ES-I3 (cell line): ENCODE data around the gene COL23A1.

Source experiments
- H3K36me3 ChIP-seq: 2 replicates; pipeline ENCODE4 v1.6.1; 2013; ENCODE audit warnings: mild to moderate bottlenecking, low read length, control low read depth, moderate library complexity; ENCODE audit not compliant: insufficient read depth
- H3K4me1 ChIP-seq: 2 replicates; pipeline ENCODE4 v1.6.1; 2013; ENCODE audit warnings: mild to moderate bottlenecking, control low read depth, low read length; ENCODE audit not compliant: insufficient read depth
- H3K9ac ChIP-seq: 2 replicates; pipeline ENCODE4 v1.6.1; 2013; ENCODE audit warnings: low read depth, mild to moderate bottlenecking, low read length, moderate library complexity
- H3K9me3 ChIP-seq: 2 replicates; pipeline ENCODE4 v1.6.1; 2013; ENCODE audit warnings: mild to moderate bottlenecking, low read length, moderate library complexity; ENCODE audit not compliant: control insufficient read depth, insufficient read depth

COL23A1 gene

DNA sequence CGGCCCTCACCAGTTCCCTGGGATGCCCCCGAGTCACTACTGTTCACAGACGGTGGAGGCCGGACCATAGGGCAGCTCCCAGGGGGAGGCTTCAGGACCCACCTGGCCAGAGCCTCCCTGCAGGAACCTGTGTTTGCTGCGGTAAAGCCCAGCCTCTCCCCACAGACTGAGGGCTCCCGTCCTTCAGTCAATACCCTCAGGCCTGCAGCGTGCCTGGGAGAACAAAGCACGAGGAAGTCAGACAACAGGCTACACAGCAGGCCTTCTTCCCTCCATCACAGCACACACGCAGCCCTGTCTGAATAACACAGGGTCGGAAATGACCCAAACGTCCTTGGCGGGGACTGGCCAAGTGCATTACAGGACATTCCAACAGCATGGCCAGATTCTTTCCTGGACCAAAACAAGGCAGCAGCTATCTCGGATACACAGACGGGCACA lies 34.4 kb downstream of the COL23A1 start:
- H3K4me1 ChIP-seq, result peaks cover 22% of the 10 kb centered on the region
- H3K36me3 ChIP-seq, result no peaks in the 10 kb centered on the region; the same call in 1 of the 2 replicates
- no peak overlapping the region for H3K9ac ChIP-seq
- no peaks in the 10 kb centered on the region; the same call in 1 of the 2 replicates for H3K9me3 ChIP-seq

DNA sequence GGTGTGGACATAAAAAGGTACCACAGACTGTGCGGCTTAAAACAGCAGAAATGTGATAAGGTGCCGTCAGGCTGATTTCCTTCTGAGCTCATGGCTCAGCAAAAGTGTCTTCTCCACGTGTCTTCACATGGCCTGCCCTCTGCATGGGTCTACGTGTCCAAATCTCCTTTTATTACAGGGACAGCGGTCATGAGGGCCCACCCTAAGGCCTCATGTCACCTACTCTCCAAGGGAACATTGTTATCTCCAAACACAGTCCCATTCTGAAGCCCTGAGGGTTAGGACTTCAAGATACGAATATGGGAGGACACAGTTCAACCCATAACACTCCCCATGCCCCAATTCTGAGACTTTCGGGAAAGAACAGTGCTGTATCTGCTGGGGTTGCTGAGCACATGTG lies 35.2 kb downstream of the COL23A1 start:
- Histone ChIP-seq H3K4me1 (peaks cover 15% of the 10 kb centered on the region), H3K9ac (no peak overlapping the region), H3K36me3 (no peaks in the 10 kb centered on the region; the same call in 1 of the 2 replicates), H3K9me3 (no peaks in the 10 kb centered on the region; the same call in 1 of the 2 replicates)

DNA sequence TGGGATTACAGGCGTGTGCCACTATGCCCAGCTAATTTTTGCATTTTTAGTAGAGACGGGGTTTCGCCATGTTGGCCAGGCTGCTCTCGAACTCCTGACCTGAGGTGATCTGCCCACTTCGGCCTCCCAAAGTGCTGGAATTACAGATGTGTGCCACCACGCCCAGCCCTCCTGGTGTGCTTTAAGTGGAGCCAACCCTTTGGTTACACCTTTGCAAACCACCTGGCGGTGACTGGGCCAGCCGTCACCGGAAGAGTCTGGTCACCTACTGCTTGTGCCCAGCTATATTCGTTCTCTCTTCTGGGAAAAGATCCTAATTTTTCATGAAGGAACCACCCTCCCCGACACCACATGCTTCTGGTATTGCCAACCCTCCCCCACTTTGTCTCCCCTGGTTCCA lies 35.9 kb downstream of the COL23A1 start:
- Histone ChIP-seq H3K36me3 (no peaks in the 10 kb centered on the region), H3K9ac (no peak overlapping the region), H3K9me3 (no peaks in the 10 kb centered on the region; the same call in 1 of the 2 replicates), H3K4me1 (peaks cover 12% of the 10 kb centered on the region)

DNA sequence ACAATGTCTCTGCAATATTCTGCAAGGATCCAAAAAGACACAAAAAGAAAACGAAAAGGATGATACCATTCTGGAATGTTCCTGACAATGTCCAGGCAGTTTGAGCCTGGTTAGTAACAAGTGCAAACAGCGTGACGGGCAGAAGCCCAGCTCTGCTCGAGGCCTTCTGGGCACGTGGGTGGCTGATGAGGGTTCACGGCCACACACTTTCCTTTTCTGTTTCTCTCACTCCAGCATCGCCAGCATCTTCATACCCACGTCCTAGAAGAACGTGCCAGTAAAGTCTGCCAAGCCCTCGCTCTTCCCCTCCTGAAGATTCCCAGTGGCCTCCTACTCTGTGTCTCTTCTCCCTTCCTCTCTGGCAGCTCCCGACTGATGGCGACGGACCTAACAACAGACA lies 36.7 kb downstream of the COL23A1 start:
- H3K9me3 ChIP-seq, result no peaks in the 10 kb centered on the region; the same call in 1 of the 2 replicates
- H3K9ac ChIP-seq, result no peak overlapping the region
- no peaks in the 10 kb centered on the region for H3K36me3 ChIP-seq
- peaks cover 12% of the 10 kb centered on the region for H3K4me1 ChIP-seq

DNA sequence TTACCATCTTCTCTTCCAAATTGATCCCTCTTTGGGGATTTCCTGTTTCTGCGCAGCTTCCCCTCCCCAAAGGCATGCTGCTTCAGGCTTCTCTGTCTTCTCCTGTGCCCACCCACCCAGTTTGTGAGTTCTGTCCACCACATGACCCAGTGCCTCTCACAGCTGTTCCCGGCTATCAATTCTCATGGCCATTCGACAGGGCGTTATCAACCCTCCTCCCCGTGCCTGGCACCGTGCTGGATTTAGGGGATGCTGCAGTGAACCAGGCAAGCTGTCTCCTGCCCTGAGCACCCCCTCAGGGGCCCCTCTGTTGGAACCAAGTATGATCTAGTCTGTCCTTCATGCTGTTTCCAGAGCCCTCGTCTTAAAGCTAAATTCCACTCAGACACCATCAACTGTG lies 38.7 kb downstream of the COL23A1 start:
- H3K36me3 ChIP-seq, result no peaks in the 10 kb centered on the region
- H3K9ac ChIP-seq, result no peak overlapping the region
- H3K9me3 ChIP-seq, result no peaks in the 10 kb centered on the region
- H3K4me1 ChIP-seq, result peaks cover 18% of the 10 kb centered on the region

DNA sequence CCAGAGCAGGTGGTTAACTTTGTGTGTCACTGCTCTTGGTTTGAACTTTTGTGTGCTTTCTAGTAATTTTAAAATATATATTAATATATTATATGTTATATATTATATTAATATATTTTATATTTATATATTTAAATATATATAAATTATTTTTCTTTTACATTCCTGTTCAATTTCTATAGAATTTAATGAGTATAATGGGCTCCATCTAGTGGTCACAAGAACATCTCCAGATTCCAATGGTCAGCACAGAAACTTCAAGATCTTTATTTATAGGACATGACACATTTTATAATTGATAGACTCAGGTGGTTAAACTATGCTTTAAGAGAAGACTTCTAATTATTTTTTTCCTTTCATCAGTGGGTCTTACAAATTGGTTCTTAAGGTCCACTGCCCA lies 39.1 kb downstream of the COL23A1 start:
- H3K9me3 ChIP-seq, result no peaks in the 10 kb centered on the region

DNA sequence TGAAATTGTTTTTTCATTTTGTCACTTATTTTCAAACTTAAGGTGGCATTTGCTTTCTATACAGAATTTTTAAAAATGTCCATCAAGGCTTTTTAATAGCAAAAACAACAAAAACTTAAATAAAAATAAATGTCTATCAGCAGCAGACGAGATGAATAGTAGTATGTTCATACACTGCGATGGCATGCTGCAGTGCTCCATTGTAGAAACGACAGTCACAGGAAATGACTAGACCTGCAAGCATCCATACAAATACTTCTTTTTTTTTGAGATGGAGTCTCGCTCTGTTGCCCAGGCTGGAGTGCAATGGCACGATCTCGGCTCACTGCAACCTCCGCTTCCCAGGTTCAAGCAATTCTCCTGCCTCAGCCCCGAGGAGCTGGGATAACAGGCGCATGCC lies 41.4 kb downstream of the COL23A1 start:
- no peaks in the 10 kb centered on the region for H3K9me3 ChIP-seq
- H3K36me3 ChIP-seq, result no peaks in the 10 kb centered on the region
- no peak overlapping the region for H3K9ac ChIP-seq
- peaks cover 15% of the 10 kb centered on the region for H3K4me1 ChIP-seq

More for the DNA sequence above, 39.1 kb downstream of the COL23A1 start:
- H3K36me3 ChIP-seq, result no peaks in the 10 kb centered on the region
- peaks cover 20% of the 10 kb centered on the region for H3K4me1 ChIP-seq
- H3K9ac ChIP-seq, result no peak overlapping the region

DNA sequence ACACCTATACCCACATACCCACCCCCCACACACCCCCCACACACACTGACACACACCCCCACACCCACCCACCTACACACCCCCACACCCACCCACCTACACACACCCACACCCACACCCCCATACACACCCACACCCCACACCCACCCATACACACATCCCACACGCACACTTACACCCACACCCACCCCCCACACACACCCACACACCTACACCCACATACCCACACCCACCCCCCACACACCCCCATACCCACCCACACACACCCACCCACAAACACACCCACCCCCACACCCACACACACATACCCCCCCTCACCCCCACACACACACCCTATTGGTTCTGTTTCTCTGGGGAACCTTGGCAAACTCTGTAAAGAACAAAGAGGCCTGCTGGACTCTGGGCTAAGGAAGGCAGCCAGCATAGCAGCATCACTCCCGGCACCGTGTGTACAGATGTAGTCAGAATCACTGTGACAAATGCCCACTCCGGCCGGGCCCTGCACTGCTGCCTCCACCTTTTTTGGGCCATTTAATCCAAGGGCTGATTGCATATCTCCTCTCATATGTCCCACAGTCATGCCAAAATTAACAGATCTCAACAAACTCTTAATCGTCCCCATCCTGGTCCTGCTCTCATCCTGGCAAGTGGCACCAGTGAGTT lies 42.3 kb downstream of the COL23A1 start:
- no peak overlapping the region for H3K9ac ChIP-seq
- no peaks in the 10 kb centered on the region for H3K36me3 ChIP-seq
- no peaks in the 10 kb centered on the region for H3K9me3 ChIP-seq
- H3K4me1 ChIP-seq, result peaks cover 15% of the 10 kb centered on the region

DNA sequence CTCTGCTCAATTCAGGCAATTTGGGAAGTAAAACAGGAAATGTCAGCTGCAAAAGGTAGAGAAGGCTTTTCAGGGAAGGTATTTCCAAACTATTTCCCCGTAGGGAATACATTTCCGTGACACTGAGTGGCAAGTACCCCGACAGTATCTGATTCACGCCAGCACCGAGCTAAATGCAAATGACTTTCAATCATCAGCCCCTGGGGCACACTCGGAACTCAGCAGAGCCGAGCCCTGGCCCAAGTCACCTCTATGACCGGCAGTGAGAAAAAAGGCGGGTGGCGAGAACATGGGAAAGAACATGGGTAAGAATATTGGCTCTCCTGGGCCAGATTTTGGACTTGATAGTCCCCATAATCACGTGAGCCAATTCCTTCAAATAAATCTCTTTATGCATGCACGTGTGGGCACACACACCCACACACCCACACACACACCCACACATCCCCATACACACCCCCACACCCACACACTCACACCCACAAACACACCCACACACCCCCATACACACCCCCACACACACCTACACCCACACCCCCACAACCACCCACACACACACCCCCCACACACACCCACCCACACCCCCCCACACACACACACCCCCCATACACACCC lies 43.0 kb downstream of the COL23A1 start:
- H3K9ac ChIP-seq, result no peak overlapping the region
- peaks cover 15% of the 10 kb centered on the region for H3K4me1 ChIP-seq
- H3K9me3 ChIP-seq, result no peaks in the 10 kb centered on the region
- no peaks in the 10 kb centered on the region for H3K36me3 ChIP-seq

DNA sequence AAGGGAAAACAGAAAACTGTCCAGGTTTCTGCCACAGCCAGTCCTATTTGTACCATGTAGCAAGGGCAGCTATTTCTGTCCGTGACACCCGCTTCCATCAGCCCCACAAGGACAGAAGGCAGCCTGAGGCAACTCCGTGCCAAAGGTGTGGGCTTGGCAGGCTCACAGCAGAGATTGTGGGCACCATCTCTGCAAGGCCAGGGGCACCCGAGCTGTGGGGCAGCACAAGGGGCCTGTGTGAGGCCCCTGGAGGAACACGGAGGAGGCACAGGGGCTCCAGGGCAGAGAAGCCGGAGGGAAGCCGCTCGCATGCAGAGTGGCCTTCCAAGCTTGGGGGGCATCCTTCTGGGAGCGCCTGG lies 43.5 kb downstream of the COL23A1 start:
- no peak overlapping the region for H3K9ac ChIP-seq
- H3K4me1 ChIP-seq, result peaks cover 15% of the 10 kb centered on the region
- no peaks in the 10 kb centered on the region for H3K36me3 ChIP-seq
- no peaks in the 10 kb centered on the region for H3K9me3 ChIP-seq

DNA sequence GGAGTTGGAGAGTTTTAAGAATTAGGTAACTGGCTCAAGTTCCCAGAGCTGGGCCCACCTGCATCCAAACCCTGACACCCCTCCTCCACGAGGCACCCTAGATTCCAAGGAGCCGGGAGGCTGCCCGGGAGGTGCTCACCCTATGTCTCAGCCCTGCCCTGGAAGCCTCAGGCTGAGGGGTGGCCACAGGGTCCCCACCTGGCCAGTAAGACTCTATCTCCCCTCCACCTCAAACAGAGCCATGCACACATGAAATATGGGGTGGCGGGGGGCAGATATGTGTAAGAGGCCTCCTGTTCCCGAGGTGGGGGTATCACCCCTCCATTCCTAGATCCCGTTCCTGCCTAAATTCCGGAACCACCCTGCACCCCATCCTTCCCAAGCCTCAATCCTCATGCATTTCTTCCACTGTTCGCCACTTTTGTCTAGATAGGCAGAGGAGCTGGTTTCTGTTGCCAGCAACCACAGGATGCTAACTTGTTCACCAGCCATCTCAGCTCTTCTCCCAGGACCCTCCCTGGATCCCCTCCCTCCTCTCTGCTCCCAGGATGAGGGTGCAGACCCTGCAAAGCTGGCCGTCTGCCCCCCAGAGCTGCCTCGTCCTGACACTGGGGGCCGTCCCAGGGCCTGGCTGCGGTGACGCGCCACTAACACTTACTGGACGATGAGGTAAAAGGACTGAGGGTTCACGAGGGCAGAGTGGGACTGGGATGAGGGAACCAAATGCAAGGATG lies 44.1 kb downstream of the COL23A1 start:
- Histone ChIP-seq H3K9ac (no peak overlapping the region), H3K36me3 (no peaks in the 10 kb centered on the region), H3K4me1 (peaks cover 15% of the 10 kb centered on the region), H3K9me3 (no peaks in the 10 kb centered on the region)

DNA sequence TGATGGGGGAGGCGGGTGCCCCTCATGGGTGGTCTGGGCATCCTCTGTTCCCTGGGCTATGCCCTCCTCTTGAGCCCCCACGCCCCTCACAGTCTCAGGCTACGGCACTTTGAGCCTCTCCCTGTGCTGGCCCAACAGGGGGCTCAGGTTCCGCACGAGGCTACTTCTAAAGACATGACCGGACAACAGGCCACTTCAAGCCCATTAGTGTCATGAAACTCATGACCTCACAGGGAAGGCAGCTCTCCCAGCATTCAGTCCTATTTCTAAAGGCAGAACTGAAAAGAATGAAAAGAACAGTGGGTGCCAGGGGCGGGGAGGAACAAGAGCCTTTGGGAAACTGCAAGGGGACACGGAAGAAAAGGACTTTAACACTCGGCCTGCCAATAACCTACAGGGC lies 45.0 kb downstream of the COL23A1 start:
- H3K4me1 ChIP-seq, result peaks cover 15% of the 10 kb centered on the region
- no peak overlapping the region for H3K9ac ChIP-seq
- no peaks in the 10 kb centered on the region for H3K9me3 ChIP-seq
- no peaks in the 10 kb centered on the region for H3K36me3 ChIP-seq

DNA sequence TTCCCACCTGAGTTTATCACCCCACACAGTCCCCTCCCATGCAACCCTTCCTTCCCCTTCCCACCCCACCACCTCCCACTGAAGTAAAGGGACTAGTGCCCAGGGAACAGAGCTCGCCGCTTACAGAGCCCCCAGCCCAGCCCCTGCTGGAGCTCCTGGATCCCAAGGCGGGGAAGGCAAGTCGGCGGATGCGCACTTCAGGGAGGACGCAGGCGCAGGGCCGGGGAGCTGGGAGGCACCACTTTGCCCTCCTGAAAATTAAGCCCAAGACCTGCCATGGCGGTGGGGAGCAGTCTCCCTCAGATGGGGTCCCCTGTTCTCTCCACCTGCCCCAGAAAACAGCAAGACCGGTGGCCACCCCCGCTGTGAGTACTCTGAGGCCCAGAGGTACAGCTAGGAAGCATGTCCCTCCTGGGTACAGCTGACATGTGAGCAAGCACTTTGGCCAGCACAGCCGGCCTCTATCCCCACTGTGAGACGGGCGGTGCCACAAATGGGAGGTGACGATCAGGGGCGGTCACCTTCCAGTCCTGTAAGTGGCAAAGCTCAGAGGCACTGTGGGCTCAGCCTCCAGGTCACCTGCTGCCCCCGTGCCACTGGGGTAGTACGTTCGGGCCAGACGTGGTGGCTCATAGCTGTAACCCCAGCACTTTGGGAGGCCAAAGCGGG lies 45.9 kb downstream of the COL23A1 start:
- Histone ChIP-seq H3K4me1 (peaks cover 15% of the 10 kb centered on the region), H3K36me3 (no peaks in the 10 kb centered on the region), H3K9ac (no peak overlapping the region), H3K9me3 (no peaks in the 10 kb centered on the region)

DNA sequence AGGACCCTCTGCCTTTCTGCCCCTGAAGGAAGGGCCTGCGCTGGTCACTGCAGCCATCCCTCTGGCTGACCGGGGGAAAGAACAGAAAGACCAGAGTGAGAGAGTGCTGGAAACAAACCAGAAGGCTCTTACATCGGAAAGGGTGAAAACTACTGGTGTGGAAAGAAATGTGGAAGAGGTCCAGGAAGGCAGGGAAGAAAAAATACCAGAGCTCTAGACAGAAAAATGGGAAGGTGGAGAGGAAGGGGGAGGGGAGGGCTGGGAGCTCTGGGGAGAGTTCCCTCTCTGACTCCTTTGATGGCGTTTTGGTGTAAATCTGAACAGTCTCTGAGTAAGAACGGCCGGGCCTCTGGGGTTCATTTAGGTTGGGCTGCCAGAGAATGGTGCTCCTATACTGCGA lies 47.7 kb downstream of the COL23A1 start:
- H3K9me3 ChIP-seq, result no peaks in the 10 kb centered on the region
- H3K4me1 ChIP-seq, result peaks cover 14% of the 10 kb centered on the region
- no peaks in the 10 kb centered on the region for H3K36me3 ChIP-seq
- no peak overlapping the region for H3K9ac ChIP-seq
